GM23338 (cell line): Measurements from ENCODE around the gene PPP1R2B. TPM values are rescaled to one million over a fixed set of nuclear protein-coding genes. Genes with fewer than 3 reads are reported as not detected.
A peak's percentile ranks its signal among the peaks of the same experiment; 100 is the strongest.

ENCODE experiments used
- ATAC-seq: fragments of 200-7000 bp; cut with Tn5 transposase; 3 replicates; pipeline ENCODE4 v1.9.1; 2020
- DNase-seq: peaks from one replicate; pipeline ENCODE4 v3.0.0-alpha.2; 2015; ENCODE audit warnings: low spot score
- H2AFZ ChIP-seq: fragments of 200-600 bp; sonication (generic); 2 replicates; pipeline ENCODE4 v1.8.0; 2016; ENCODE audit warnings: antibody characterized with exemption, mild to moderate bottlenecking, moderate library complexity
- H3F3A ChIP-seq: fragments of 200-600 bp; sonication (generic); replicated peaks from 2 replicates; pipeline ENCODE4 v1.8.0; 2017; ENCODE audit warnings: antibody characterized with exemption, mixed run types, low read depth
- H3K27ac ChIP-seq: fragments of 200-600 bp; sonication (generic); 2 replicates; pipeline ENCODE4 v1.6.1; 2016; ENCODE audit warnings: low read depth
- H3K27me3 ChIP-seq: fragments of 200-600 bp; sonication (generic); 2 replicates; pipeline ENCODE4 v1.8.0; 2016; ENCODE audit warnings: mild to moderate bottlenecking, mixed run types, moderate library complexity; ENCODE audit not compliant: insufficient read depth
- H3K36me3 ChIP-seq: fragments of 200-600 bp; sonication (generic); 2 replicates; pipeline ENCODE4 v1.8.0; 2016; ENCODE audit warnings: mild to moderate bottlenecking; ENCODE audit not compliant: insufficient read depth
- H3K4me1 ChIP-seq: fragments of 200-600 bp; sonication (generic); 2 replicates; pipeline ENCODE4 v1.8.0; 2016; ENCODE audit warnings: mild to moderate bottlenecking, moderate library complexity; ENCODE audit not compliant: insufficient read depth
- H3K4me2 ChIP-seq: fragments of 200-600 bp; sonication (generic); 2 replicates; pipeline ENCODE4 v1.7.1; 2017; ENCODE audit warnings: mixed run types
- H3K4me3 ChIP-seq: fragments of 200-600 bp; sonication (generic); 2 replicates; pipeline ENCODE4 v1.6.1; 2016; ENCODE audit warnings: mixed run types
- H3K79me2 ChIP-seq: fragments of 200-600 bp; sonication (generic); replicated peaks from 2 replicates; pipeline ENCODE4 v1.8.0; 2017; ENCODE audit warnings: mild to moderate bottlenecking; ENCODE audit not compliant: insufficient read depth
- H3K9me2 ChIP-seq: fragments of 200-600 bp; sonication (generic); 2 replicates; pipeline ENCODE4 v1.8.0; 2017; ENCODE audit not compliant: insufficient read depth
- H4K20me1 ChIP-seq: fragments of 200-600 bp; sonication (generic); replicated peaks from 2 replicates; pipeline ENCODE4 v1.8.0; 2017; ENCODE audit warnings: mild to moderate bottlenecking; ENCODE audit not compliant: insufficient read depth
- H3K27ac Mint-ChIP-seq: 2 replicates; pipeline ENCODE4 v1.8.0; 2020; ENCODE audit warnings: inconsistent platforms, mild to moderate bottlenecking, moderate library complexity, mixed read lengths
- H3K27me3 Mint-ChIP-seq: 3 replicates; pipeline ENCODE4 v1.8.0; 2022; ENCODE audit warnings: low read depth, mild to moderate bottlenecking, moderate library complexity, mixed read lengths, inconsistent platforms; ENCODE audit not compliant: insufficient read depth, poor library complexity
- H3K36me3 Mint-ChIP-seq: 3 replicates; pipeline ENCODE4 v1.8.0; 2021; ENCODE audit warnings: low read depth, mild to moderate bottlenecking, inconsistent platforms, moderate library complexity, mixed read lengths
- H3K4me1 Mint-ChIP-seq: 3 replicates; pipeline ENCODE4 v1.8.0; 2020; ENCODE audit warnings: mild to moderate bottlenecking, inconsistent platforms, mixed read lengths
- H3K4me3 Mint-ChIP-seq: 3 replicates; pipeline ENCODE4 v1.8.0; 2021; ENCODE audit warnings: moderate library complexity, mild to moderate bottlenecking, inconsistent platforms, mixed read lengths
- H3K9me3 Mint-ChIP-seq: 3 replicates; pipeline ENCODE4 v1.8.0; 2020; ENCODE audit warnings: moderate library complexity, mild to moderate bottlenecking, inconsistent platforms, mixed read lengths
- CREB1 ChIP-seq: fragments of 250-450 bp; sonication (Bioruptor Pico); IDR thresholded peaks from 2 replicates; pipeline ENCODE4 v1.5.0; 2020; ENCODE audit warnings: low read depth, mild to moderate bottlenecking, moderate library complexity
- CTCF ChIP-seq, 2 experiments: fragments of 200-600 bp in 1 of 2; sonication (generic) in 1 of 2; conservative IDR thresholded peaks; 2 replicates each; pipeline versions ENCODE4 v1.5.1 to v1.6.1; 2016 to 2017; ENCODE audit warnings: antibody characterized with exemption in 2 of 2, low read depth in 2 of 2, mild to moderate bottlenecking in 2 of 2, moderate library complexity in 1 of 2
- POLR2AphosphoS5 ChIP-seq: IDR thresholded peaks from 2 replicates; pipeline ENCODE4 v1.6.1; 2016; ENCODE audit warnings: antibody characterized with exemption, low read depth
- REST ChIP-seq: IDR thresholded peaks from one replicate; pipeline ENCODE4 v1.6.1; 2018; ENCODE audit warnings: antibody characterized with exemption; ENCODE audit not compliant: unreplicated experiment
- ZNF331 ChIP-seq: fragments of 250-450 bp; sonication (Bioruptor Pico); IDR thresholded peaks from 2 replicates; pipeline ENCODE4 v1.5.0; 2020; ENCODE audit warnings: low read depth, mild to moderate bottlenecking, moderate library complexity
- long read RNA-seq: library from polyadenylated mRNA; unstranded; transcript quantifications from one replicate; pipeline ENCODE4 v2.0.0, GENCODE V29; 2020; ENCODE audit not compliant: unreplicated experiment
- polyA plus RNA-seq: library from polyadenylated mRNA; unstranded; fragments of >200 nt; fragmentation: Nextera tagmentation; extraction: Ambion mirVana; gene quantifications from 2 replicates; pipeline ENCODE4 v1.2.1, GENCODE V29; 2016
- total RNA-seq: library from RNA; depleted of rRNA; stranded (reverse); fragments of >200 nt; shearing (Covaris generic); gene quantifications from 2 replicates; pipeline ENCODE4 v1.2.3, GENCODE V29; 2014; rRNA removed

PPP1R2B gene
- total RNA-seq, result 0.21 TPM in 1 of 2 replicates, not detected in the other
- polyA plus RNA-seq, result 0.11 TPM in 1 of 2 replicates, not detected in the other
- long read RNA-seq, result 0 reads

GRCh38 chr5:156850206-156850751, at the start of gene PPP1R2B:
PPP1R2B (plus strand) TSS chr5:156850295; CDS start chr5:156850563, 268 bp downstream.
- Histone ChIP-seq H3K27me3 (no peaks in the 10 kb centered on the region), H2AFZ (0 out of 2 replicates have a peak within 1 kb of the TSS, but pooled peaks have one; percentile 56), H3K4me1 (no peaks in the 10 kb centered on the region), H3K27ac (no peak within 1 kb of the TSS), H3F3A (no peaks in the 10 kb centered on the region), H3K9me2 (no peaks in the 10 kb centered on the region), H4K20me1 (no peaks in the 10 kb centered on the region), H3K36me3 (no peaks in the 10 kb centered on the region), H3K4me2 (no peak within 1 kb of the TSS), H3K4me3 (no peak within 1 kb of the TSS), H3K79me2 (no peaks in the 10 kb centered on the region)
- H3K4me3 Mint-ChIP-seq, result no peak within 1 kb of the TSS
- DNase-seq (peak; percentile 19), ATAC-seq (peak; percentile 54; the same call in 2 of the 3 replicates)
- H3K4me1 Mint-ChIP-seq, result no peaks in the 10 kb centered on the region
- H3K36me3 Mint-ChIP-seq, result peaks cover 13% of the 10 kb centered on the region; the same call in 2 of the 3 replicates
- H3K27ac Mint-ChIP-seq, result no peak within 1 kb of the TSS
- TF ChIP-seq CREB1 (CRISPR knock-in tag), result no peak
- peaks cover 15% of the 10 kb centered on the region for H3K9me3 Mint-ChIP-seq
- H3K27me3 Mint-ChIP-seq, result peaks cover 5% of the 10 kb centered on the region

- Histone ChIP-seq H3K27ac (peak overlapping the region; percentile 96), H2AFZ (no peak overlapping the region), H3K27me3 (no peaks in the 10 kb centered on the region), H3K79me2 (no peaks in the 10 kb centered on the region), H3K4me1 (peaks cover 64% of the 10 kb centered on the region), H3K9me2 (no peaks in the 10 kb centered on the region), H3K4me2 (peak overlapping the region; percentile 2), H3F3A (peaks cover 7% of the 10 kb centered on the region; the same call in 1 of the 2 replicates), H3K36me3 (no peaks in the 10 kb centered on the region), H3K4me3 (no peak overlapping the region), H4K20me1 (no peaks in the 10 kb centered on the region)
- ATAC-seq, result peak; percentile 16; the same call in 2 of the 3 replicates
- Mint-ChIP-seq H3K4me3 (no peak overlapping the region), H3K27ac (peak overlapping the region; percentile 71; the same call in 1 of the 2 replicates), H3K27me3 (peaks cover 6% of the 10 kb centered on the region), H3K4me1 (peaks cover 73% of the 10 kb centered on the region), H3K36me3 (peaks cover 20% of the 10 kb centered on the region), H3K9me3 (peaks cover 20% of the 10 kb centered on the region; the same call in 2 of the 3 replicates)
- DNase-seq, result peak; percentile 72
- TF ChIP-seq ZNF331 (CRISPR knock-in tag) (no peak), POLR2AphosphoS5 (no peak), CTCF (conservative IDR thresholded peaks at IDR 0.05; ENCODE audit: low read depth in 2 of 2) (no peak), REST (no peak)
Observed at GRCh38 chr5:156800929-156801328, 49.2 kb upstream of the PPP1R2B start.
